ENCODE measurements around the gene CCDC85C.

Gene CCDC85C

GRCh38 chr14:99570544-99571302, 33.3 kb downstream of the CCDC85C start:
- no peak for DNase-seq

GRCh38 chr14:99569725-99570543, 34.1 kb downstream of the CCDC85C start:
- no peak for DNase-seq

GRCh38 chr14:99568567-99569560, 35.1 kb downstream of the CCDC85C start:
- no peak for DNase-seq

- DNase-seq: no peak
These were observed 37.3 kb downstream of the CCDC85C start for GRCh38 chr14:99566390-99567354.

GRCh38 chr14:99566009-99566389, 38.0 kb downstream of the CCDC85C start:
- DNase-seq: no peak

- no peak for DNase-seq
These were observed 38.6 kb downstream of the CCDC85C start for GRCh38 chr14:99565383-99565782.

GRCh38 chr14:99564926-99565259, 39.1 kb downstream of the CCDC85C start:
- DNase-seq: no peak

- no peak for DNase-seq
These were observed 39.6 kb downstream of the CCDC85C start for GRCh38 chr14:99564256-99564925.

GRCh38 chr14:99563749-99564129, 40.3 kb downstream of the CCDC85C start:
- no peak for DNase-seq

GRCh38 chr14:99562856-99563748, 40.9 kb downstream of the CCDC85C start:
- no peak for DNase-seq

- no peak for DNase-seq
These were observed 42.1 kb downstream of the CCDC85C start for GRCh38 chr14:99561864-99562263.

- DNase-seq: no peak
These were observed 42.9 kb downstream of the CCDC85C start for GRCh38 chr14:99560922-99561683.

- no peak for DNase-seq
These were observed 43.6 kb downstream of the CCDC85C start for GRCh38 chr14:99560403-99560802.

GRCh38 chr14:99559286-99559990, 44.6 kb downstream of the CCDC85C start:
- no peak for DNase-seq

GRCh38 chr14:99556134-99556791, 47.7 kb downstream of the CCDC85C start:
- DNase-seq: no peak

- no peak for DNase-seq
These were observed 49.1 kb downstream of the CCDC85C start for GRCh38 chr14:99554757-99555531.

GRCh38 chr14:99554184-99554583, 49.8 kb downstream of the CCDC85C start:
- no peak for DNase-seq
